GM10266 (cell line): ENCODE measurements around the gene CASQ2.

ENCODE experiments used
- DNase-seq: peaks from one replicate; pipeline ENCODE4 v3.0.0; 2012; ENCODE audit errors: extremely low spot score
- TF ChIP-seq, protein P1 (sequence below): IDR thresholded peaks from 2 replicates; pipeline ENCODE4 v1.5.1; 2012; ENCODE audit warnings: mild to moderate bottlenecking, low read depth; ENCODE audit not compliant: control insufficient read depth, insufficient read depth; ENCODE audit errors: missing control alignments

Gene CASQ2

DNA sequence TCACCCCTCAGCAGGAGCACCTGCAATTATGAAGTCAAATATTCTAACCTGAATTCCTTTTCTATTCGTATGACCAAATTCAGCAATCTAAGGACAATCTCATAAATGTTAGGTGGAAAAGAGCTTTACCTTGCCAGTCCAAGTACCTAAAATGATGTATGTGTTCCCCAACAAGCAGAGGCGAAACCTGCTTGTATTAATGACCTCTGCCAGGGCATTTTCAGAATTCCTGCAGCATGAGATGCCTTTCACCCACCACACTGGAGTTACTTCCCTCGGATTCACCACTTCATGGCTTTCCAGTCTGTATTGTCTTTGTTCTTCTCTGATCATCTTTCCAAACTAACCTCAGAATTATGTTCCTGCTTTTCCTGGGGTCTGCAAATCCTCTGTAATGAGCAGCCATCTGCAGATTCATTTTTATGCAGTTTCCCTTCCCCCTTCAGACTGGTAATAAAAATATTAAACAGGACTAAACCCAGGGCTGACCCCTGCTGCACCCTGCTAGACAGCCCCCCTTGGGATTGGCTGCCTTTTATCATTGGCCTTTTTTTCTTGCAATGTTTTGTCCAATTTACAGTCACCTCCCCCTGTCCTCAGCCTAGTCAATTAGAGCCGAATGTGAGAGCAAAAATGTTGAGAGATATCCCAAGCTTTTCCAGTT is 26.6 kb upstream of the CASQ2 start:
- TF ChIP-seq, protein P1, sequence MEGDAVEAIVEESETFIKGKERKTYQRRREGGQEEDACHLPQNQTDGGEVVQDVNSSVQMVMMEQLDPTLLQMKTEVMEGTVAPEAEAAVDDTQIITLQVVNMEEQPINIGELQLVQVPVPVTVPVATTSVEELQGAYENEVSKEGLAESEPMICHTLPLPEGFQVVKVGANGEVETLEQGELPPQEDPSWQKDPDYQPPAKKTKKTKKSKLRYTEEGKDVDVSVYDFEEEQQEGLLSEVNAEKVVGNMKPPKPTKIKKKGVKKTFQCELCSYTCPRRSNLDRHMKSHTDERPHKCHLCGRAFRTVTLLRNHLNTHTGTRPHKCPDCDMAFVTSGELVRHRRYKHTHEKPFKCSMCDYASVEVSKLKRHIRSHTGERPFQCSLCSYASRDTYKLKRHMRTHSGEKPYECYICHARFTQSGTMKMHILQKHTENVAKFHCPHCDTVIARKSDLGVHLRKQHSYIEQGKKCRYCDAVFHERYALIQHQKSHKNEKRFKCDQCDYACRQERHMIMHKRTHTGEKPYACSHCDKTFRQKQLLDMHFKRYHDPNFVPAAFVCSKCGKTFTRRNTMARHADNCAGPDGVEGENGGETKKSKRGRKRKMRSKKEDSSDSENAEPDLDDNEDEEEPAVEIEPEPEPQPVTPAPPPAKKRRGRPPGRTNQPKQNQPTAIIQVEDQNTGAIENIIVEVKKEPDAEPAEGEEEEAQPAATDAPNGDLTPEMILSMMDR = no peak
- DNase-seq = no peak

DNA sequence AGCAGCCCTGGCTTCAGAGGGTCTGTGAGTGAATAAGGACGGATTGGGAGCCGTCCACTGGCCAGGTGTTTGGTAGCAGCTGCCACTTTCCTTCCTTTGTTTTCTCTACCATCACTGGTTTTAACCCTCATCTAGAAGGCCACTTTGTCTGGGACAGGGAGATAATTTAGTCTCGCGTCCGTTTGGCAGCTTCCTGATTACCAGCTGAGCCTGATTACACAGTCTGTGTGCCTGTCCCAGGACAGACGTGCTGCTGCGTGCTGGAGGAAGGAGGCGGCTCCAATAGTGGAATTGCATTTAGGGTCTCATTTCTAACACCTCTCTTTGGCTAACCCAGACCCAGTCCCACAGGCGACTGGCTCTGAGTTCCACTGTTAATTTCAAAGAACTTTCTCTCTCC is 24.6 kb upstream of the CASQ2 start:
- TF ChIP-seq, protein P1 = no peak
- DNase-seq = no peak

DNA sequence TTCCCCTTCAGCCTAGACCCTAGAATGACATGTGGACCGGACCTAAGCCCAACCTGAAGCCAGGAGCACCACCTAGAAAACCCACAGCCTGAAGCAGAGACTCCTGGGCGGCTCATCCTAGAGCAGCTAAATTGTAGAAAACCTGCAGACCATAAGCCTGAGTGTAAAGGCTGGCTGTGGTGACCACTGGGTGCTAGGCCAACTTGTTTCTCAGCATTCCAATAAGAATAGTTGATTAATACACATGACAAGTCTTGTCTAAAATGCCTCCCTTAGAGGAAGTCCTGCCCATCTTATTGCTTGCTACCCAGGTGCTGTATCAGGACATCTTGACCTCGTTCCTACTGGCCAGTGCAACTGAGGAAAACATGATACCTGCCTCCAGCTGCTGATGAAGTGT is 23.3 kb upstream of the CASQ2 start:
- DNase-seq = no peak
- TF ChIP-seq, protein P1 = no peak

DNA sequence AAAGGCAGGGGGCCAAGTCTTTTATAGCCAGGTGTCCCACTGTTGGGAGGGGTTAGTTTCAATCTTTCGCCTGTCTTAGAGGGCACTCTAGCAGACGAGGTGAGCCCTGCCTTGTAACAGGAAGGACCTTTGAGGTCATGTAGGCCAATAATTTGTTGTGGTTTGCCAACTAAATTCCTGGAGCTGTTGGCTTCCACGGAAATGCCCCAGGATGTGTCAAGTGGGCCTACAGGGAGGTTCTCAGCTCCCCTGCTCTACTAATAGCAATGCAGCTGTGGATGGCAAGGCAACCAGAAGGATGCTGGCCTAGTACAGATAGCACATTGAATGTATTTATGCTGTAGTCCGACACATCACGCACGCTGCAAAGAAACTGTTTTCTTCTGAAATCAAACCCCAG is 22.3 kb upstream of the CASQ2 start:
- TF ChIP-seq, protein P1 = no peak
- DNase-seq = no peak

DNA sequence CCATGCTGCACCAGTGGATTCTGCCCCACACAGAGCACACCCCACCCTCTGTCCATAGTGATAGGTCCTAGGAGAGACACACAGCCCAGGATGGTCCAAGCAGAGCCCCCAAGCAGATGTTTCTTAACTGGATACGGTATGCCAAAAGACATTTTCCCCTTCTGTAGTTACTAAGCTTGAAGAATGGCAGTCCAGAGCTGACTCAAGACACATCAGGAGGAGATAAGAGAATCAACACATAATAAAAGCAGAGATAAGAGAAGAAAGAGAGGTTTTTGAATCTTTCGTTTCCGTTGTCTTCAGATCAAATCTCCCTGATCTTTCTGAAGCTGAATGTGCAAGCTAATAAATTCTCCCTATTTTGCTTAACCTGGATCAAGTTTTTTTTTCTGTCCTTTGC is 21.8 kb upstream of the CASQ2 start:
- TF ChIP-seq, protein P1 = no peak
- DNase-seq = no peak

DNA sequence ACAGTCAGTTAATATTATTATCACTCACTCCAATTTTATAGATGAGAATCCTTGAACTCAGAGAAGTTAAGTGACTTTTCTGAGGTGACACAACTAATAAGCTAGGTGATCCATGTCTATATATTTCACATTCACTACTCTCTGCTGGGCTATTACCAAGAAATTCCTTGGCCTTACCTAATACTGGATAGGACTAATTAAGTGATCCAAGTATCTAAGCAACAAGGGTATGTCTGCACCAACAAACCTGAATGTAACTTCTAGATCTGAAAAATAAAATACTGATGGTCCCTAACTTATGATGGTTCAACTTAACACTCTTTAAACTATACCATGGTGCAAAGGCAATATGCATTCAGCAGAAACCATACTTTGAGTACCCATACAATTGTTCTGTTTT is 14.8 kb upstream of the CASQ2 start:
- TF ChIP-seq, protein P1 = no peak
- no peak for DNase-seq

DNA sequence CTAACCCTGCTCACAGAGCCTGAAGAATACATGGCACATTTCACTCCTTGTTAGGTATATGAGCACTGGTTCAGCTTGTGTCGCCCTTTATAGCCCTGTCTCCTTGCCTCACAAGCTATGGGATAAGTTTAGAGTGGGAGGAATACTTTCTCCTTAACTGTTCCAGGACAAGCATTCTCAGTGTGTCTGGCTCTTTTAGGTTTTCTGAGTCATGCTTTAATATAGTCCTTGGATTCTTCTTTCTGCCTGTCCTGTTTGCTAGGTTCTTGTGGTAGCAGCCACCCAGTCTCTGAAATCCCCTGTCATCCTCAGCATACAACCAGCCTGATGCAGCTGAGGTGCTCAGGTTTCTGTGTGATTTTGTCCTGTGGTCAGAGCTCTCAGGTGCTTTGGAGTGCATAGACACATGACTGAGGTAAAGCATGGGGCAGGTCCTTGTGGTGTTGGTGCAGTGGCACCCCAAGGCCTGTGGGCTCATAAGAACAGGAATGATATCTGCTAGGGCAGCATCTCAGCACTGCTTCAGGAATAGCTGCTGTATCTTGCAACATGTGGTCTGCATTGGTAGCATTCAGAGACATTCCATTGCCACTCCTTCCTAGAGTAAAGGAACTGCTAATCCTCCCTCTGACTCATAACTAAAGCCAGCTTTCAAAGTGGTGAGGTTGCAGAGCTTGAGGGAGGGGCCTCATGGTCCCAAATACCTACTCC is 14.2 kb upstream of the CASQ2 start:
- TF ChIP-seq, protein P1 = no peak
- DNase-seq = no peak
